GM19372 (cell line): Measurements from ENCODE around the gene SUMO1.

ENCODE experiments used
- ATAC-seq: cut with Tn5 transposase; IDR thresholded peaks from one replicate; pipeline ENCODE4 v1.9.1; 2021; ENCODE audit warnings: mild to moderate bottlenecking, low read depth, moderate library complexity; ENCODE audit not compliant: unreplicated experiment

Gene SUMO1

GRCh38 chr2:202157211-202157990 lies 81.0 kb downstream of the SUMO1 start:
- ATAC-seq, result no peak
